Measurements from ENCODE around the gene TAX1BP3. TPM values are rescaled to one million over a fixed set of nuclear protein-coding genes. Genes with fewer than 3 reads are reported as not detected.

The TAX1BP3 gene
- total and polyA plus RNA-seq, 9 of the 15 experiments (the other 6 are each of a cell fraction or from before 2014, with no cell fraction given) = 0.99 to 14.5 (median 6.2) TPM

GRCh38 chr17:3695129-3695722, 26.8 kb upstream of the TAX1BP3 start:
- Histone ChIP-seq H3K9ac (ENCODE audit: insufficient read depth in 1 of 2, low read depth in 2 of 2, low read length in 2 of 2) (peak overlapping the region in 1 of 2 experiments; percentile 86; a peak in 1 of 4 replicates), H3K79me2 (ENCODE audit: control insufficient read depth, insufficient read depth, low read length) (no peaks in the 10 kb centered on the region), H3K27ac (ENCODE audit: extremely low read depth, low read depth, low read length) (no peak overlapping the region), H3K4me1 (replicated peaks in 1 of 2; ENCODE audit: control insufficient read depth in 2 of 2, insufficient read depth in 2 of 2, low read length in 2 of 2) (peaks cover 0 to 27% of the 10 kb centered on the region in 2 experiments; a peak in 2 of 5 replicates), H3K9me3 (replicated peaks; ENCODE audit: control insufficient read depth, insufficient read depth, low read depth, low read length) (no peaks in the 10 kb centered on the region; the same call in 1 of the 2 replicates), H3K27me3 (ENCODE audit: control insufficient read depth in 2 of 2, insufficient read depth in 2 of 2, low read length in 2 of 2) (no peaks in the 10 kb centered on the region), H4K20me1 (replicated peaks; ENCODE audit: control insufficient read depth, insufficient read depth, low read length) (no peaks in the 10 kb centered on the region), H3K36me3 (ENCODE audit: control insufficient read depth, insufficient read depth, low read length) (no peaks in the 10 kb centered on the region), H3K9me1 (ENCODE audit: control insufficient read depth, insufficient read depth, low read length) (no peaks in the 10 kb centered on the region), H2AFZ (ENCODE audit: low read depth, low read length) (peak overlapping the region; percentile 66; the same call in 1 of the 2 replicates), H3K4me3 (0 out of 2 replicates have a peak overlapping the region, but pooled peaks have one; percentile 19), H3K4me2 (ENCODE audit: insufficient read depth, low read length) (peak overlapping the region; percentile 55; the same call in 1 of the 2 replicates)
- DNase-seq (ENCODE audit: extremely low read depth in 1 of 4, low spot score in 3 of 4) (no peak), ATAC-seq (no peak), FAIRE-seq (no peak)
- WGBS (ENCODE audit: insufficient coverage, low coverage, missing lambda C conversion rate) = 6% methylated on average over 6 of the region's 17 CpGs
- in situ Hi-C loops (cut with MboI) = no loop called here
- ChIA-PET POLR2A (interaction anchor here (0.6 kb wide), 1 partner anchor 322 kb away, joined by 3 read pairs; no protein-coding TSS in a partner anchor), CTCF (ENCODE audit: low intra/inter-chr PET ratio) (no interaction called here)
- intact Hi-C loops (cut with micrococcal nuclease) = loop anchor here (10.0 kb wide), 1 partner anchor 90 kb away; the partner anchor contains the start of gene TRPV1
- peak; percentile 7; the same call in 1 of the 2 replicates for TF ChIP-seq ZBTB7A (IDR thresholded peaks at IDR 0.05; ENCODE audit: borderline replicate concordance, control insufficient read depth, low read depth, low read length)
- TF ChIP-seq, protein P1, sequence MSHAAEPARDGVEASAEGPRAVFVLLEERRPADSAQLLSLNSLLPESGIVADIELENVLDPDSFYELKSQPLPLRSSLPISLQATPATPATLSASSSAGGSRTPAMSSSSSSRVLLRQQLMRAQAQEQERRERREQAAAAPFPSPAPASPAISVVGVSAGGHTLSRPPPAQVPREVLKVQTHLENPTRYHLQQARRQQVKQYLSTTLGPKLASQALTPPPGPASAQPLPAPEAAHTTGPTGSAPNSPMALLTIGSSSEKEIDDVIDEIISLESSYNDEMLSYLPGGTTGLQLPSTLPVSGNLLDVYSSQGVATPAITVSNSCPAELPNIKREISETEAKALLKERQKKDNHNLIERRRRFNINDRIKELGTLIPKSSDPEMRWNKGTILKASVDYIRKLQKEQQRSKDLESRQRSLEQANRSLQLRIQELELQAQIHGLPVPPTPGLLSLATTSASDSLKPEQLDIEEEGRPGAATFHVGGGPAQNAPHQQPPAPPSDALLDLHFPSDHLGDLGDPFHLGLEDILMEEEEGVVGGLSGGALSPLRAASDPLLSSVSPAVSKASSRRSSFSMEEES (CRISPR knock-in tag; IDR thresholded peaks at IDR 0.05) = no peak
- no TSS peak for BruUV-seq (replicated peaks)

Measured in K562 (cell line).